Keratinocyte (primary cell): ENCODE results near the gene FBXO45. TPM values are rescaled to one million over a fixed set of nuclear protein-coding genes. Genes with fewer than 3 reads are reported as not detected.

ENCODE experiments used
- DNase-seq: peaks from one replicate; pipeline ENCODE4 v3.0.0-alpha.2; 2011; ENCODE audit warnings: low read depth, missing footprints, low spot score
- FAIRE-seq: peaks from 2 replicates; lab custom pipeline; 2011; peaks lifted over from hg19 to GRCh38; lab: Jason Lieb, UNC
- H2AFZ ChIP-seq: 2 replicates; pipeline ENCODE4 v1.6.0; 2012; ENCODE audit warnings: low read length, control low read depth, inconsistent platforms; ENCODE audit not compliant: control insufficient read depth
- H3K27ac ChIP-seq: 2 replicates; pipeline ENCODE4 v1.5.1; 2011; ENCODE audit warnings: low read length; ENCODE audit not compliant: control insufficient read depth, insufficient read depth
- H3K27me3 ChIP-seq: 3 replicates; pipeline ENCODE4 v1.6.0; 2011; ENCODE audit warnings: low read length; ENCODE audit not compliant: control insufficient read depth, insufficient read depth; ENCODE audit errors: extremely low read depth
- H3K36me3 ChIP-seq, 2 experiments: 2 replicates in 1 of 2; 3 replicates in 1 of 2; pipeline ENCODE4 v1.5.1; 2011; ENCODE audit warnings: low read length in 2 of 2, mild to moderate bottlenecking in 1 of 2; ENCODE audit not compliant: control insufficient read depth in 2 of 2, insufficient read depth in 2 of 2; ENCODE audit errors: extremely low read depth in 1 of 2
- H3K4me1 ChIP-seq: 3 replicates; pipeline ENCODE4 v1.5.1; 2011; ENCODE audit warnings: low read length; ENCODE audit not compliant: control insufficient read depth, insufficient read depth; ENCODE audit errors: extremely low read depth
- H3K4me2 ChIP-seq: 3 replicates; pipeline ENCODE4 v1.6.0; 2011; ENCODE audit warnings: low read depth, low read length; ENCODE audit not compliant: control insufficient read depth, insufficient read depth; ENCODE audit errors: extremely low read depth
- H3K4me3 ChIP-seq, 3 experiments: fragments of 200-600 bp in 1 of 3; sonication (generic) in 1 of 3; 2 replicates in 2 of 3; 3 replicates in 1 of 3; pipeline ENCODE4 v1.5.1; 2011 to 2016; ENCODE audit warnings: low read length in 3 of 3, mild to moderate bottlenecking in 3 of 3, control low read depth in 2 of 3, inconsistent platforms in 1 of 3, low read depth in 1 of 3, mixed read lengths in 1 of 3, mixed run types in 1 of 3, moderate library complexity in 1 of 3; ENCODE audit not compliant: control insufficient read depth in 2 of 3, insufficient read depth in 2 of 3; ENCODE audit errors: extremely low read depth in 1 of 3
- H3K79me2 ChIP-seq: 2 replicates; pipeline ENCODE4 v1.6.0; 2012; ENCODE audit warnings: low read length; ENCODE audit not compliant: control insufficient read depth, insufficient read depth
- H3K9ac ChIP-seq: 3 replicates; pipeline ENCODE4 v1.6.0; 2011; ENCODE audit warnings: low read length; ENCODE audit not compliant: control insufficient read depth, insufficient read depth; ENCODE audit errors: extremely low read depth
- H3K9me1 ChIP-seq: 3 replicates; pipeline ENCODE4 v1.6.0; 2011; ENCODE audit warnings: low read length; ENCODE audit not compliant: control insufficient read depth, insufficient read depth; ENCODE audit errors: extremely low read depth
- H3K9me3 ChIP-seq: 2 replicates; pipeline ENCODE4 v1.5.1; 2012; ENCODE audit warnings: low read depth, low read length; ENCODE audit not compliant: control insufficient read depth
- H4K20me1 ChIP-seq: 3 replicates; pipeline ENCODE4 v1.6.0; 2011; ENCODE audit warnings: low read length; ENCODE audit not compliant: control insufficient read depth, insufficient read depth; ENCODE audit errors: extremely low read depth
- EZH2 ChIP-seq: IDR thresholded peaks from one replicate; pipeline ENCODE4 v1.6.1; 2012; ENCODE audit warnings: inconsistent platforms, mild to moderate bottlenecking, low read length, moderate library complexity
- dilution Hi-C: fragments of 300-500 bp; cut with MboI; formaldehyde crosslinking; loops from one replicate; pipeline ENCODE4 v1.7.0; 2020; ENCODE audit warnings: low sequenced_read_pairs; ENCODE audit not compliant: extremely low pct_ligation_motif_present
- polyA plus RNA-seq, 5 experiments: library from polyadenylated mRNA; depleted of rRNA in 3 of 5; stranded (reverse) in 3 of 5; stranded (forward) in 1 of 5; unstranded in 1 of 5; fragments of >200 nt; gene quantifications; 1 replicate in 1 of 5; 2 replicates in 3 of 5; 3 replicates in 1 of 5; pipeline versions ENCODE4 v1.2.1 to v1.2.3, GENCODE V29; 2011 to 2012; ENCODE audit warnings: missing spikeins in 2 of 5, low read depth in 1 of 5, low replicate concordance in 1 of 5
- TF ChIP-seq, protein P1 (sequence below), 3 experiments: IDR thresholded peaks in 1 of 3; conservative IDR thresholded peaks in 1 of 3; optimal IDR thresholded peaks in 1 of 3; 2 replicates in 2 of 3; 3 replicates in 1 of 3; pipeline versions ENCODE3 to v1.5.1; 2011; ENCODE audit warnings: low read length in 3 of 3, mild to moderate bottlenecking in 3 of 3, moderate library complexity in 2 of 3, control low read depth in 1 of 3, inconsistent platforms in 1 of 3; ENCODE audit not compliant: insufficient read depth in 2 of 3; ENCODE audit errors: extremely low read depth in 1 of 3

Gene FBXO45
- polyA plus RNA-seq, 1 donor (not counting 4 experiments of a cell fraction or from before 2014, with no cell fraction given) = 17.9 TPM

GRCh38 chr3:196524527-196524926 is 43.9 kb upstream of the FBXO45 start:
- no peak overlapping the region for H3K27ac ChIP-seq
- no peaks in the 10 kb centered on the region for H3K36me3 ChIP-seq
- H2AFZ ChIP-seq = no peak overlapping the region
- H3K4me1 ChIP-seq = peaks cover 7% of the 10 kb centered on the region
- FAIRE-seq = no peak
- H3K4me3 ChIP-seq = no peak overlapping the region
- TF ChIP-seq, protein P1, sequence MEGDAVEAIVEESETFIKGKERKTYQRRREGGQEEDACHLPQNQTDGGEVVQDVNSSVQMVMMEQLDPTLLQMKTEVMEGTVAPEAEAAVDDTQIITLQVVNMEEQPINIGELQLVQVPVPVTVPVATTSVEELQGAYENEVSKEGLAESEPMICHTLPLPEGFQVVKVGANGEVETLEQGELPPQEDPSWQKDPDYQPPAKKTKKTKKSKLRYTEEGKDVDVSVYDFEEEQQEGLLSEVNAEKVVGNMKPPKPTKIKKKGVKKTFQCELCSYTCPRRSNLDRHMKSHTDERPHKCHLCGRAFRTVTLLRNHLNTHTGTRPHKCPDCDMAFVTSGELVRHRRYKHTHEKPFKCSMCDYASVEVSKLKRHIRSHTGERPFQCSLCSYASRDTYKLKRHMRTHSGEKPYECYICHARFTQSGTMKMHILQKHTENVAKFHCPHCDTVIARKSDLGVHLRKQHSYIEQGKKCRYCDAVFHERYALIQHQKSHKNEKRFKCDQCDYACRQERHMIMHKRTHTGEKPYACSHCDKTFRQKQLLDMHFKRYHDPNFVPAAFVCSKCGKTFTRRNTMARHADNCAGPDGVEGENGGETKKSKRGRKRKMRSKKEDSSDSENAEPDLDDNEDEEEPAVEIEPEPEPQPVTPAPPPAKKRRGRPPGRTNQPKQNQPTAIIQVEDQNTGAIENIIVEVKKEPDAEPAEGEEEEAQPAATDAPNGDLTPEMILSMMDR (optimal IDR thresholded peaks at IDR 0.05 in 1 of 3, IDR thresholded peaks at IDR 0.05 in 1 of 3, conservative IDR thresholded peaks at IDR 0.05 in 1 of 3; ENCODE audit: extremely low read depth in 1 of 3, insufficient read depth in 2 of 3, low read length in 3 of 3) = peak in 1 of 3 experiments; percentile 9
- no peak for TF ChIP-seq EZH2
- no peak overlapping the region for H3K4me2 ChIP-seq
- H3K9me1 ChIP-seq = no peaks in the 10 kb centered on the region
- H3K9me3 ChIP-seq = peaks cover 5% of the 10 kb centered on the region
- H4K20me1 ChIP-seq = no peaks in the 10 kb centered on the region
- H3K9ac ChIP-seq = no peak overlapping the region
- no peaks in the 10 kb centered on the region for H3K27me3 ChIP-seq
- no peaks in the 10 kb centered on the region for H3K79me2 ChIP-seq
- no peak for DNase-seq
- dilution Hi-C loops = loop anchor here (25.0 kb wide), 1 partner anchor 262 kb away; no protein-coding TSS in a partner anchor

- Histone ChIP-seq H2AFZ (no peak overlapping the region), H3K9me3 (no peaks in the 10 kb centered on the region), H3K27ac (no peak overlapping the region), H3K4me1 (peaks cover 7% of the 10 kb centered on the region), H3K9ac (no peak overlapping the region), H4K20me1 (no peaks in the 10 kb centered on the region), H3K79me2 (no peaks in the 10 kb centered on the region), H3K4me2 (no peak overlapping the region), H3K4me3 (no peak overlapping the region), H3K9me1 (no peaks in the 10 kb centered on the region), H3K36me3 (no peaks in the 10 kb centered on the region), H3K27me3 (no peaks in the 10 kb centered on the region)
- dilution Hi-C loops = no loop called here
- TF ChIP-seq, protein P1 (optimal IDR thresholded peaks at IDR 0.05 in 1 of 3, IDR thresholded peaks at IDR 0.05 in 1 of 3, conservative IDR thresholded peaks at IDR 0.05 in 1 of 3; ENCODE audit: extremely low read depth in 1 of 3, insufficient read depth in 2 of 3, low read length in 3 of 3) = no peak
- TF ChIP-seq EZH2 = no peak
- FAIRE-seq (no peak), DNase-seq (no peak)
Observed at GRCh38 chr3:196525141-196525540, 43.3 kb upstream of the FBXO45 start.
